Measurements from ENCODE around the gene RAB40B. TPM values are rescaled to one million over a fixed set of nuclear protein-coding genes. Genes with fewer than 3 reads are reported as not detected.

The RAB40B gene, protein sequence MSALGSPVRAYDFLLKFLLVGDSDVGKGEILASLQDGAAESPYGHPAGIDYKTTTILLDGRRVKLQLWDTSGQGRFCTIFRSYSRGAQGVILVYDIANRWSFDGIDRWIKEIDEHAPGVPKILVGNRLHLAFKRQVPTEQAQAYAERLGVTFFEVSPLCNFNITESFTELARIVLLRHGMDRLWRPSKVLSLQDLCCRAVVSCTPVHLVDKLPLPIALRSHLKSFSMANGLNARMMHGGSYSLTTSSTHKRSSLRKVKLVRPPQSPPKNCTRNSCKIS
- total RNA-seq, result 3.9 and 7.2 TPM in 2 replicates

GRCh38 chr17:82698065-82698973 is at the start of gene RAB40B:
TSS of gene RAB40B (minus strand) at chr17:82698698. CDS start at chr17:82698596, 102 bp downstream.

DNA sequence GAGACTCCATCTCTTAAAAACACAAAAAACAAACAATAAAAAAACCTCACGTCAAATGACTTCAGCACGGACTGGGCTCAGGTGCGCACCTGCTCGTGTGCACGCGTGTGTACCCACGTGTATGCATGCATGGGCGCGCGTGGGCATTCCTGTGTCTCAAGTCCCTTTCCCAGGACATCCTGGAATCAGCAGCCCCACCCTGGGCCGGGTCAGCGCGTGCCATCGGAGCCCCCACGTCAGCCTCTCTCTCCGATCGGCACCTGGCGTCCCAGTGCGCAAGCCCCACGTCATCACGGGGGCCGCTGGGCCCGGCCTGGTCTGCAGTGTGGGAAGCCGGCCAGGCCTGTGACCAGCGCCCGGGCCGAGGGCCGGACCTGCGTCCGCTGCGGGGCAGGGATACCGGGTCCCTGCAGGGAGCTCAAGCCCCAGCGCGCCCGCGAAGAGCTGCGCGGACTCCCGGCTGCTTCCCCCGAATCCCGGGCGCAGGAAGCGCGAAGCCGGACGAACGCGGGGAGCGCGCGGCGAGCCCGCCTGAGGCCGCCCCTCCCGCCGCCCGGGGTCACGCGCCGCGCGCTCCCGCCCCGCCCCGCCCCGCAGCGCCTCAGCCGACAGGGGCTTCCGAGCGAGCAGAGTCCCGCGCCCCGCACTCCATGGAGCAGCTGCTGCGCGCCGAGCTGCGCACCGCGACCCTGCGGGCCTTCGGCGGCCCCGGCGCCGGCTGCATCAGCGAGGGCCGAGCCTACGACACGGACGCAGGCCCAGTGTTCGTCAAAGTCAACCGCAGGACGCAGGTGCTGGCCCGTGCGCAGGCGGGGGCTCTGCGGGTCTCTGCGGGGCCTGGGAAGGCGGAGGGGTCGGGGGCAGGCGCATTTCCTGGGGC is 36.7 kb upstream of the RAB40B start, which contains the start of gene FN3K:
TSS of gene FN3K (plus strand) at position 629 of the 880 bp plus-strand sequence. CDS start at position 651, 22 bp downstream.

GRCh38 chr17:82716203-82717010 is 17.9 kb upstream of the RAB40B start, which contains the start of gene FN3KRP:
TSS of gene FN3KRP (plus strand) at chr17:82716706. CDS start at chr17:82716756, 50 bp downstream.

GRCh38 chr17:82648165-82648668 is 50.3 kb downstream of the RAB40B start, which contains the start of gene WDR45B:
TSS of gene WDR45B (minus strand) at chr17:82648444. CDS start at chr17:82648340, 104 bp downstream.

Small RNA genes within 50 kb of the gene (small RNA-seq; reads per million reads assigned to genes)
- not detected for gene MIR4525

Other genes with a start within 250 kb of the RAB40B start
- gene CYBC1, start 247.9 kb downstream of the RAB40B start, total RNA-seq, result 41.0 and 50.7 TPM in 2 replicates
- gene NARF, start 240.0 kb downstream of the RAB40B start, total RNA-seq, result 74.0 and 97.5 TPM in 2 replicates
- 41.1 and 56.4 TPM in 2 replicates for gene FOXK2, start 179.0 kb downstream of the RAB40B start, total RNA-seq
- gene WDR45B, start 50.3 kb downstream of the RAB40B start, total RNA-seq, result 70.5 and 81.1 TPM in 2 replicates
- gene FN3KRP, start 18.0 kb upstream of the RAB40B start, total RNA-seq, result 17.8 and 21.8 TPM in 2 replicates
- gene FN3K, start 36.9 kb upstream of the RAB40B start, total RNA-seq, result 3.7 and 4.9 TPM in 2 replicates
- 77.5 and 82.8 TPM in 2 replicates for gene TBCD, start 53.4 kb upstream of the RAB40B start, total RNA-seq
- 0.07 and 0.13 TPM in 2 replicates for gene ZNF750, start 141.3 kb upstream of the RAB40B start, total RNA-seq

Data from thoracic aorta endothelial cell (primary cell).